ENCODE results near the gene PISD. TPM values are rescaled to one million over a fixed set of nuclear protein-coding genes. Genes with fewer than 3 reads are reported as not detected.

The PISD gene
- total RNA-seq, 1 donor from 2014 or later, result 28.2 TPM

DNA sequence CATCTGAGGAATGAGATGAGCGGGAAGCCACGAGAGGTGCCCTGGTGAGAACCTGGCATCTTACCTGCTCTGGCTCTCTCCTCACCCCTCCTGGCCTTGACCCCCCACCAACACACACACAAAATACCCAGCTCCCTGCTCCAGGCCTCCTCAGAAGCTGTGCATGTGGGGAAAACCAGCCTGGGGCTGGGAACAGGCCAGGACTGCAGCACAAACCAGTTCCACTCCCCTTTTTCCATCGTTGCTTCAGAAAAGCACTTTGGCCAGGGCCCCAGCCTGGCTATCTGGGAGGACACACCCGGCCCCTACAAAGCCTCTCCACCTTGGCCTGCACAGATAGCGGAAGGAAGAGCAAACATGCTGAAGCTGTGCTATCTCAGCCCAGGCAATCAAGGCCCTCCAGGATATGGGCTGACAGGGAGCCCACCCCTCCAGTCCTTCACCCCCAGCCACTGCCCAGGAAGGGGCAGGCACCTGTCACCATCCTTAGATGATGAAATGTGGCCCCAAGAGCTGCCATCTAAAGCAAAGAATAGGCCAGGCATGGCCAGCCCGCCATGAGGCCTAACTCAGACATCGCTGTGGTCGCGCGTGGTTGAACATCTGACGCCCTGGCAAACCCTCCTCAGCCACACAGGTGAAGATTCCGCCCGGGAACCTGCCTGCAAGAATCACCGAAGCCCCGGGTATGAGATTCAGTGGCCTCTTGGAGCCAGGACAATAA, 35.4 kb downstream of the PISD start:
- intact Hi-C loops (cut with micrococcal nuclease), result no loop called here

GRCh38 chr22:31625661-31626426, 36.2 kb downstream of the PISD start:
- intact Hi-C loops (cut with micrococcal nuclease), result no loop called here

GRCh38 chr22:31625257-31625640, 36.8 kb downstream of the PISD start:
- intact Hi-C loops (cut with micrococcal nuclease), result no loop called here

DNA sequence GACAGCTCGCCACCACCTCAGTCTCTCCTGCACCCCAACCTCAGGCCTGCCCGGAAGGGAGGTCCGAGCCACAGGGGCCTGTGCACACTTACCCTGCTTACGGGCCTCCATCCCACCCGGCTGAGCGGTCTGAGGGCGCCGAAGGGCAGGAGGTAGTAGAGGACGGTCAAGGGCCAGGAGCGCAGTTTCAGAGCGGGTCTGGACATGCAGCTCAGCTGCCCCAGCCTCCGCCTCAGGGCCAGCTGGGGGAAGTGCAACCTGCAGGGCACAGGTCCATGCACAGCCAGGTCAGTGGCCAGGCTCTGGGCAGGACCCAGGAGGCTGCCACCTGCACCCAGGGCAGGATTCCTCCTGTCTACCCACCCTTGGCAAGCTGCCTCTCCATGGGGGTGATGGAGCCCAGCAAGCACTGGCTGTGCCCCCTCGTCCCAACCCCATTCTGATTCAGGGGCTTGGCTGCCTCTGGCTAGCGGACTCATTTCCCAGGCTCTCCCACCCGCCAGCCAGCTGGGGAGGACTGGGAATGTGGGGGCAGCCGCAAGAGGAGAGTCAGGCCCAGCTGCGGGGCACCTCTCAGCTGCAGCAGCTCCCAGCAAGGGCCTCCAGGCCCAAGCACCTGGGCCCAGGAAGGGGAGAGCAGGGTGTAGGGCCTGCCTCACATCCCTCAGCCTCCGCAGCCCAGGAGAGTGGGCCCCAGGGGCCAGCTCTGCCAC, 38.3 kb downstream of the PISD start:
- intact Hi-C loops (cut with micrococcal nuclease), result no loop called here

- intact Hi-C loops (cut with micrococcal nuclease), result no loop called here
Measured at GRCh38 chr22:31622980-31623379, 39.0 kb downstream of the PISD start.

DNA sequence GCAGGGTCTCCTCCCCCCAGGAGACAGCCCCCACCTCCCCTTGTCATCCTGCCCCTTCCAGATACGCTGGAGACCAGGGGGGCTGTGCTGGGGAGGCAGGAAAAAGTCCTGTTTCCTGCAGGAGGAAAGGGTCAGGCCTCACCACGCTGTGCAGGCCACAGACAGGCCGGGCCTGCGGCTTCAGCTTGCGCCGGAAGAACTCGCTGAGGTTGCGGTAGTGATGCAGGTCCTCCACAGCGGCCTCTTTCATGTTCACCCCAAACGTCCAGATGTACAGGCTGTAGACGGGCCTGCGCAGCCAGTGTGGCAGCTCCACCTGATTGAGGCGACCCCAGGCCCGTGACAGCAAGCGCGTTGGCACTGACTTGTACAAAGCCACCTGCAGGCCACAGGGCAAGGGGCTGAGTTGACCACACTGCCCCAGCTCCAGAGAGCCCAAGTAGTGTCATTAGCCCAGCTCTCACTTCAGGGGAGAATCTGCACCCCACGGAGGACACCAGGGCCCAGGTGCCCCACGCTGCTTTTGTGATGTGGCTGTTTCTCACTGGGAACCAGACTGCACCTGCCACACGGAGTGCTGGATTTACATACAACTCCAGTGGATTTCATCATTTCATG, 40.4 kb downstream of the PISD start:
- intact Hi-C loops (cut with micrococcal nuclease), result no loop called here

DNA sequence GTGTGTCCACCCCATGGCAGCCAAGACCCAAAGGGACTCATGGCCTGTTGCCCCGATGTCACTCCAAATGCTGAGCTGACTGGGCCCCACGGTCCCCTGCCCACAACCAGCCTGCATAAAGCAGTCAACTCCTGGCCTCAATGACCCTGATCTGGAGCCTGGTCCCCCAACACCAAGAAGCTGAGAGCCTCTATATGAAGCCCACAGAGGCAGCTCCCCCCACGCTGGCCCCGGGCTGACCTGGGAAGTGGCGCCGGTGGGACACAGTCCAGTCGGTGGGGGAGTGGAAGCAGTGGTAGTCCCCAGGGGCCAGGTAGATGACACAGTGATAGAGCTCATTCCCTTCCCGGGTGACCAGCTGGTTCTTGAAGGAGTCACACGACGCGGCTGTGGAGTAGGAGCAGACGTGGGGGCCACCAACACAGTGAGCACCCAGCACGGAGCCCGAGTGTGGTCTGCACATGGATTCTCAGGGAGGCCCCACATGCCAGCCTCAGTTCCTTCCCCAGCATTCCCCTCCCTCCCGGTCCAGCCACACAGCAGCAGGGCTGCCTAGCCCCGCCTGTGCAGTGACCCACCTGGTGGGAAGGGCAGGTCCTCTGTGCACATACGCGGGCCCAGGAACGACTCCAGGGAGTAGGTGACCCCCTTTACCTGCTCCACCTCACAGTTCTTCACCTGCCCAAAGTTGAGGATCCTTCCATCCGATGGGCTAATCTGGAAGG, 41.1 kb downstream of the PISD start:
- intact Hi-C loops (cut with micrococcal nuclease), result no loop called here

DNA sequence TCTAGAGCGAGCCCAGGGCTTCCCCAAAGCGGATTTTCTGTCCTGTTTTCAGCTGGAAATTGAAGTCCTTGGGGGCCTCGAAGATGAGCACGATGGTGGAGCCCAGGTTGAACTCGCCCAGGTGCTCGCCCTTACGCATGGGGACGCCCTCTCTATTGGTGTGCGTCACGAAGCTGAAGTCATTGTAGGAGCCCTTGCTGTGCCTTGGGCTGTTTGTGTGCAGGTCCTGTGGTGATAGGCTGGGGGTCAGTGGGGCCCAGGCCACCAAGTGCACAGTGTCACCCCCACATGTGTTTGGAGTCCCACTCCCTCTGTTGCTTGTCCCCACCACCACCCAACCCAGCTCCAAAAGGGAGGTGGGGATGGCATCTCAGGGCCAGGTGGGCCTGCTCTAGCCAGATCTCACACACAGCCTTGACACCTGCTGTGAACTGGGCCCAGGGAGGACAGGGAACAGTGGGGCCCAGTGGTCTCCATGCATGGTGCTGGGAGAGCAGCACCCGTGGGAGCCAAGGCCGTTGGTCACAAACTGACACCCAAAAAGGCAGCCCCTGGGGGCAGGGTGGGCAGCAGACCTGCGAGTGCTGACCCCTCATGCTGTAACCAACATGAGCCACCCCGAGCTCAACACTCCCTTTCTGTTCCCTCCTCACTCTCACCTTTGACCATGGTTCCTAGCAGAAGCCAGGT, 42.3 kb downstream of the PISD start:
- intact Hi-C loops (cut with micrococcal nuclease), result no loop called here

DNA sequence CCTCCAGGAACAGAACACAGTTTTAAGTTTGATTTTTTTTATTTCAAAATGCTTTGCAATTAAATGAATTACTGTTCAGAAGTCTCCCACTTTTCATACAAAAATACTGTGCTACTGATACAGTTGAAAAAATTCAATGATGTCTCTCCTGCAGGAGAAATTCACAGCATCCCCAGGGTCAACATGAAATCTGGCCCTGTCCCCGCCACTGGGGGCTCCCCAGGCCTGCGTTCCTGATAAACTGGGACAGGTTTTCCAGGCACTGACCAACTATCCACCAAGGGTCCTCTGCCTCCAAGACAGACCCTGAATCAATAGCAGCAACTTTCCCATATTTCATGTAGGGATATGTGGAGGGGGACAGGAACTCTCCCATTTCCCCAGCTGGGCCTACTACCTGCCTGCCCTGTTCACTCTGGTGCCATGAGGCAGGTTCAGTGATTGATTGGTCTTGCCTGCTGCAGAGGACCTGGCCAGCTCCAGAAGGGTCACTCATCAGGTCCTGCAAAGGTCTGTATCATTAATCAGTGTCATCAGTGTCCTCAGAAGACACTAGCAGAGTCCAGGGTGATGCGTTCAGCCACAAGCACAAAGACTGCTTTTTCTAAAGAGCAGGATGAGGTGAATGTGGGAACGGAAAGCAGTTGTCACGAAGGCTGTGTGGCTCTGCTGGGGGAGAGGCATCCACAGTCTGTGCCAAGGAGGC, 43.4 kb downstream of the PISD start:
- intact Hi-C loops (cut with micrococcal nuclease), result no loop called here

- intact Hi-C loops (cut with micrococcal nuclease), result no loop called here
Measured at GRCh38 chr22:31618057-31618456, 44.0 kb downstream of the PISD start.

DNA sequence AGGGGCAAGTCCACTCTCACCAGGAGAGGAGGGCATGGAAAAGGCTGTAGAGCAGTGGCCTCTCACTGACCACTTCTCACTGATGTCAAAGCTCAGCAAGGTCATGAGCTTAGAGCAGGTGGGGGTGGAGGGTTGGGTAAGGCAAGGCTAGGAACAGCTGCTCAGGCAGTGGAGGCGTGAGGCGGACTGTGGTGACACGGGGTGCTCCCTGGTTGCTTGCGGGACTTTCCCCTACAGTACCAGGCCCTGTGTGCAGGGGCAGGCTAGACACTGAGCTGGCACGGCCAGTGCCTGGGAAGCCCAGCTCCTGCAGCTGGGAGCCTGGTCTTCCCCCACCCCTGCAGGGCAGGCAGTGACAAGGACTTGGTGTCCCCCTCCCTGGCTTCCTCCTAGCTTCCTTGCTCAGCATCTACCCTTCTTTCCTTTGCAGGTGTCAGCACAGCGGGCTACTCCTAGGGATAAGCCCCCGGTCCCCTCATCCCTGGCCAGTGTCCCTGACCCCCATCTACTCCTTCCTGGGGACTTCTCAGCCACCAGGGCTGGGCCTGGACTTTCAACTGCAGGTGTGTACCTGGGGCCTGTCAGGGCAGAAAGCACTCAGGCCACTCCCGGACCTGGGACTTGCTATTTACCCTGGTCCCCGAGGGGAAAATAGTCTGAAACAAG, 45.6 kb downstream of the PISD start:
- intact Hi-C loops (cut with micrococcal nuclease), result no loop called here

- intact Hi-C loops (cut with micrococcal nuclease), result no loop called here
Measured at GRCh38 chr22:31615940-31616314, 46.1 kb downstream of the PISD start.

- intact Hi-C loops (cut with micrococcal nuclease), result no loop called here
Measured at GRCh38 chr22:31615491-31615860, 46.5 kb downstream of the PISD start.

DNA sequence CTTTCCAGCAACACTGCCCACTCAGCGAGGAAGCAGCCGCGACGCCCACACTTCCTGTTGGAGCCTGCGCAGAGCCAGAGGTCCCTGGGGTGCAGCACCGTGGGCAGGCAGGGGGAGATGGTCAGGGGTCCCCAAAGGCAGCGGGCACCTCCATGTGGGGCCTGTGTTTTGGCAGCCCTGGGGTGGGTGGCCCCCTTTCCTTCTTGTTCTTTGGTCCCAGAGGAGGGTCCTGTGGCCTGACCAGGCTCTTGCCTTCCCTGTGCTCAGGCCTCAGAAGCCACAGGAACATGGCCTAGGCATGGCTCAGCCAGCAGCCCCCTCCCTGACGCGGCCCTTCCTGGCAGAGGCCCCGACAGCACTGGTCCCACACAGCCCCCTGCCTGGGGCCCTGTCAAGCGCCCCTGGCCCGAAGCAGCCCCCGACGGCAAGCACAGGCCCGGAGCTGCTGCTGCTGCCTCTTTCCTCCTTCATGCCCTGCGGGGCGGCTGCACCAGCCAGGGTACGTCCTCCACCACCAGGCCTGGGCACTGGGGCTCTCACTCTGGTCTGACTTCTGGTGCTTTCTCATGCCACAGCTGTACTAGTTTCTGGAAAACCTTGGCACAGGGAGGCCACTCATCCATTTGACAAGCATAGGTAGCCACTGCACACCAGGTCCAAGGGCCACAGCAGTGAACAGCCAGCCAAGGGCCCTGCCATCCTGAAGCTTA, 47.1 kb downstream of the PISD start:
- intact Hi-C loops (cut with micrococcal nuclease), result no loop called here

GRCh38 chr22:31613904-31614296, 48.1 kb downstream of the PISD start:
- intact Hi-C loops (cut with micrococcal nuclease), result no loop called here

- intact Hi-C loops (cut with micrococcal nuclease), result no loop called here
Measured at GRCh38 chr22:31613286-31613903, 48.6 kb downstream of the PISD start.

GRCh38 chr22:31612891-31613285, 49.1 kb downstream of the PISD start:
- intact Hi-C loops (cut with micrococcal nuclease), result no loop called here

- intact Hi-C loops (cut with micrococcal nuclease), result no loop called here
Measured at GRCh38 chr22:31611061-31611760, 50.8 kb downstream of the PISD start.
